Retina (tissue), 1 donor: Measurements from ENCODE around the gene CCNH.

Experiments used
- DNase-seq: peaks from one replicate; pipeline ENCODE4 v3.0.0-alpha.2; 2016

CCNH gene

GRCh38 chr5:87354496-87354895 lies 58.2 kb downstream of the CCNH start:
- DNase-seq = no peak

DNA sequence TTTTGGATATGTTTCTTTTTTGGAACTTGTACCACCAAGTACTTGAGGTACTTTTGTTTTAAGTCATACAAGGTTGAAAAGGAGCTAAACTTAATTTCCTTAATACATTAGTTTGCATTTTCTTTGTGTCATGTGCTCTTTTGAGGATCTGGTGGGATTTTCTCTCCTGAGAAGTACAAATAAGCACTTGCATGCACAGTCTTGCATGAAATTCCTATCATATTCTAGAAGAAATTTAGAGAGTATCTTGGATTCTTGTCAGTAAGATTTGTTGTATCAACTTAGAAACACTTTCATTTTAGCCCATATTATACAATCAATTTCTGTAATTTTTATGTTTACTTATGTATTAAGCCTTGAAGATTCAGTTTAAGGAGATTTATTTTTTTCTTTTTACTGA lies 64.9 kb downstream of the CCNH start:
- DNase-seq = no peak

DNA sequence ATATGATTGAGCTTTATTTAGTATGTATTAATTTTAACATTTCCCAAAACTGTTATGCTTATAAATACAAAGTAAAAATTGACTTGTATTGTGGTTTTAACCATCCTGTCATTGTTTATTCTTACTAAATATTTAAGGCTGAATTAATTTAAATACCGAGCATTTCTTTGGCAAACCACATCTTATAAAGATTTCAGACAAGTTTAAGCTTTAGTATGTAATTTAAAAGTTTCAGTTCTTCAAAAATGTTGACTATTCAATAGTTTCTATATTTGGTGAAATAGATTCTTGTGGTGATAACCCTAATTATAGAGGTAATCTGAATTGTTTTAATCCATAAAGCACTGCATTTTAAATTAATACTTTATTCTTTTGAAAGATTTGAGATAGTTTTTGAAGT lies 65.5 kb downstream of the CCNH start:
- DNase-seq = no peak
